Right ventricle myocardium inferior (tissue), 1 donor: ENCODE measurements around the gene RPH3AL. TPM values are rescaled to one million over a fixed set of nuclear protein-coding genes. Genes with fewer than 3 reads are reported as not detected.
A peak's percentile ranks its signal among the peaks of the same experiment; 100 is the strongest.
"Not testable (repeated sequence)": the region's sequence is repeated elsewhere in the genome, so short reads cannot be mapped to it uniquely, and the experiment has no call there.

Experiments
- ATAC-seq: fragments of 200-7000 bp; cut with Tn5 transposase; one replicate; pipeline ENCODE4 v1.9.1; 2020; ENCODE audit warnings: mild to moderate bottlenecking, moderate library complexity
- DNase-seq: peaks from one replicate; pipeline ENCODE4 v3.0.0; 2021; ENCODE audit errors: missing footprints
- intact Hi-C: fragments of 100-400 bp; cut with DNase I; formaldehyde crosslinking; loops from one replicate; pipeline ENCODE4 v1.11.0; 2022
- total RNA-seq: library from RNA; stranded (reverse); fragmentation: NEBNext Ultra II Directional; extraction: Animal tissue kit (Norgen Biotek cat#: 25700); gene quantifications from one replicate; pipeline ENCODE4 v1.2.1, GENCODE V29; 2021
- donor health status: DM: no; HTN: yes; CAD: no; lungs with severe emphysema.

The RPH3AL gene
- total RNA-seq, 1 donor from 2014 or later = 3.6 TPM

DNA sequence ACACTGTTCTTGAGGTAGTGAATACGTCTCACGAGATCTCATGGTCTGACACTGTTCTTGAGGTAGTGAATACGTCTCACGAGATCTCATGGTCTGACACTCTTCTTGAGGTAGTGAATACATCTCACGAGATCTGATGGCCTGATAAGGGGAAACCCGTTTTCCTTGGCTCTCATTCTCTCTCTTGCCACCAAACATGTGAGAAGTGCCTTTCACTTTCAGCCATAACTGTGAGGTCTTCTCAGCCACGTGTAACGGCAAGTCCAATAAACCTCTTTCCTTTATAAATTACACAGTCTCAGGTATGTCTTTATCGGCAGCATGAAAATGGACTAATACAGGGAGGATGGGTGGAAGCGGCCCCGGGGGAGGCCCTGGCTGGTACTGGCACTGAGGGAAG lies 184.0 kb downstream of the RPH3AL start:
- not testable (repeated sequence) for ATAC-seq

GRCh38 chr17:165939-166338 lies 186.7 kb downstream of the RPH3AL start:
- no peak for DNase-seq
- intact Hi-C loops = loop anchor here (2.0 kb wide), 1 partner anchor 221 kb away; no protein-coding TSS in a partner anchor

More for the DNA sequence above, 184.0 kb downstream of the RPH3AL start:
- intact Hi-C loops, DNase-seq: not testable (repeated sequence)

DNA sequence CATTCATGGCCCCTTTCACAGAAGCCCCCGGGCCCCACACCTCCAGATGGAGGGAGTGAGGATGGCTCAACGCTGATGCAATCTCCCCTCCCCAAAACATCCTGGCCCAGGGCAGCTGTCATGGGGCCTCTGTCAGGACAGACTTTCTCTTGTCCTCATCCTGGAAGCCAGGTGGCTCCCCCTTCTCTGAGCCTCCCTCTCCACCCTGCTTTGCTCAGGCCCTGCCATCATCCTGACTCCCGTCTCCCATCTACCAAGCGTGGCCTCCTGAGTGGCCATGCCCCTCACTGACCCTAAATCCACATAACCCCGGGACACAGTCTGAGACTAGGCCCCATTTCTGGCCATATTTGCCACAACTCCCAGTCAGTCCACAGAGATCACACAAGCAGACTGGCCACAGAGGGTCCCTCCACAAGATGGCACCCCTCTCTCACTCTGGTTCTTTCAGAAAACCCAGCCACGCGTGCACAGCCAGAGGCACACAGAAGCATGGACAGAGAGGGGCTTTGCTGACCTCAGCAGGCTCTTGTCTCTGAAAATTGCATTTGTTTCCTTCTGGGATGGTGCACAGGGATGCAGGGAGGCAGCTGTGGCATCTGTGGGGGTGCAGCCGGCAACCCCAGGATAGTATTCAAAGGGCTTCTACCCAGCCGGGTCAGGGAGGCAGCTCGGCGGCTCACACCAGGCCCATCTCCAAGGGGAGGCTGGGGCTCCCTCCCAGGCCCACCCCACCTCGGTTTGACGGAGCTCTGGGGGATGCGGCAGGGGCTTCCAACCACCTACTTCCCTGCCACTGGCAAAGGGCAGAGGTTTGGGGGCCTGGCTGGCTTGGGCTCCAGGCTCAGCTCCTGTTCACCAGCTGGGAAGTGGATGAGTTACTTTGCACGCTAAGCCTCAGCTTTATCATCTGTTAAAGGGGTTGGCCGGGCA lies 188.0 kb downstream of the RPH3AL start:
- intact Hi-C loops = loop anchor here (2.0 kb wide), 1 partner anchor 222 kb away; no protein-coding TSS in a partner anchor
- ATAC-seq (peak; percentile 79), DNase-seq (no peak)

More at GRCh38 chr17:165939-166338, 186.7 kb downstream of the RPH3AL start:
- no peak for ATAC-seq

DNA sequence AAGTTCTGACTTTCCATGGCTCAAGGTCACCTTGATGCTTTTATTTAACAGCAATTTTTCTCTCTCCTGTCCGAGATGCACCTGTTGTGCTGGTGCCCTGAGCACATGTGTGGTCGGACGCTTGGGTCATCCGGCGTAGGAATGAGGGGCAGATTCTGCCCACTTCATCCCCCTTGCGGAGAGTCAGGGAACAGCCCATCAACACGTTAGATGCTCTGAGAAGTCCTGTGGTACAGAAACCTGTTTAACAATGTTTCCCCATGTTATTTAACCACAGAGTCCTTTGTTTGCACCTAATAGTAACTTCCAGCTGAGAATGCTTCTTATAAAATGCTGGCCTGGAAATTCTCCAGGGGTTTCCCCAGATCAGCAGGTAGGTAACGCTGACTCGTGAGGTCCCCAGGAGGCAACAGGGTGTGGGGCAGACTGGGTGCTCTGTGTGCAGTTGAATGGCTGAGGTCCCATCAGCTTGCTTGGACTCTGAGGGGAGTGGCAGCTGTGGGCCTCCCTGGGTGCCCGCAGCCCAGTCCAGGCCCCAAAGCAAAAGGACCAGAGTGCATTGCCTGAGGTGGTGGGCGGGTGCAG lies 189.0 kb downstream of the RPH3AL start:
- intact Hi-C loops = loop anchor here (2.0 kb wide), 1 partner anchor 223 kb away; no protein-coding TSS in a partner anchor
- ATAC-seq (peak; percentile 15), DNase-seq (no peak)

- ATAC-seq (no peak), DNase-seq (no peak)
- intact Hi-C loops = no loop called here
Observed at GRCh38 chr17:162689-163088, 189.9 kb downstream of the RPH3AL start.

Other genes with a start within 250 kb of the RPH3AL start
- gene SCGB1C2, start 215.2 kb downstream of the RPH3AL start, total RNA-seq = not detected
- gene DOC2B, start 171.2 kb downstream of the RPH3AL start, total RNA-seq = 4.5 TPM
- 23.0 TPM for gene RFLNB, start 93.1 kb upstream of the RPH3AL start, total RNA-seq